GM23338 (cell line): ENCODE results near the gene CAMTA1. TPM values are rescaled to one million over a fixed set of nuclear protein-coding genes. Genes with fewer than 3 reads are reported as not detected.

Source experiments
- ATAC-seq: fragments of 200-7000 bp; cut with Tn5 transposase; 3 replicates; pipeline ENCODE4 v1.9.1; 2020
- DNase-seq: peaks from one replicate; pipeline ENCODE4 v3.0.0-alpha.2; 2015; ENCODE audit warnings: low spot score
- H2AFZ ChIP-seq: fragments of 200-600 bp; sonication (generic); 2 replicates; pipeline ENCODE4 v1.8.0; 2016; ENCODE audit warnings: antibody characterized with exemption, mild to moderate bottlenecking, moderate library complexity
- H3F3A ChIP-seq: fragments of 200-600 bp; sonication (generic); replicated peaks from 2 replicates; pipeline ENCODE4 v1.8.0; 2017; ENCODE audit warnings: antibody characterized with exemption, mixed run types, low read depth
- H3K27ac ChIP-seq: fragments of 200-600 bp; sonication (generic); 2 replicates; pipeline ENCODE4 v1.6.1; 2016; ENCODE audit warnings: low read depth
- H3K27me3 ChIP-seq: fragments of 200-600 bp; sonication (generic); 2 replicates; pipeline ENCODE4 v1.8.0; 2016; ENCODE audit warnings: mild to moderate bottlenecking, mixed run types, moderate library complexity; ENCODE audit not compliant: insufficient read depth
- H3K36me3 ChIP-seq: fragments of 200-600 bp; sonication (generic); 2 replicates; pipeline ENCODE4 v1.8.0; 2016; ENCODE audit warnings: mild to moderate bottlenecking; ENCODE audit not compliant: insufficient read depth
- H3K4me1 ChIP-seq: fragments of 200-600 bp; sonication (generic); 2 replicates; pipeline ENCODE4 v1.8.0; 2016; ENCODE audit warnings: mild to moderate bottlenecking, moderate library complexity; ENCODE audit not compliant: insufficient read depth
- H3K4me2 ChIP-seq: fragments of 200-600 bp; sonication (generic); 2 replicates; pipeline ENCODE4 v1.7.1; 2017; ENCODE audit warnings: mixed run types
- H3K4me3 ChIP-seq: fragments of 200-600 bp; sonication (generic); 2 replicates; pipeline ENCODE4 v1.6.1; 2016; ENCODE audit warnings: mixed run types
- H3K79me2 ChIP-seq: fragments of 200-600 bp; sonication (generic); replicated peaks from 2 replicates; pipeline ENCODE4 v1.8.0; 2017; ENCODE audit warnings: mild to moderate bottlenecking; ENCODE audit not compliant: insufficient read depth
- H3K9me2 ChIP-seq: fragments of 200-600 bp; sonication (generic); 2 replicates; pipeline ENCODE4 v1.8.0; 2017; ENCODE audit not compliant: insufficient read depth
- H4K20me1 ChIP-seq: fragments of 200-600 bp; sonication (generic); replicated peaks from 2 replicates; pipeline ENCODE4 v1.8.0; 2017; ENCODE audit warnings: mild to moderate bottlenecking; ENCODE audit not compliant: insufficient read depth
- H3K27ac Mint-ChIP-seq: 2 replicates; pipeline ENCODE4 v1.8.0; 2020; ENCODE audit warnings: inconsistent platforms, mild to moderate bottlenecking, moderate library complexity, mixed read lengths
- H3K27me3 Mint-ChIP-seq: 3 replicates; pipeline ENCODE4 v1.8.0; 2022; ENCODE audit warnings: low read depth, mild to moderate bottlenecking, moderate library complexity, mixed read lengths, inconsistent platforms; ENCODE audit not compliant: insufficient read depth, poor library complexity
- H3K36me3 Mint-ChIP-seq: 3 replicates; pipeline ENCODE4 v1.8.0; 2021; ENCODE audit warnings: low read depth, mild to moderate bottlenecking, inconsistent platforms, moderate library complexity, mixed read lengths
- H3K4me1 Mint-ChIP-seq: 3 replicates; pipeline ENCODE4 v1.8.0; 2020; ENCODE audit warnings: mild to moderate bottlenecking, inconsistent platforms, mixed read lengths
- H3K4me3 Mint-ChIP-seq: 3 replicates; pipeline ENCODE4 v1.8.0; 2021; ENCODE audit warnings: moderate library complexity, mild to moderate bottlenecking, inconsistent platforms, mixed read lengths
- H3K9me3 Mint-ChIP-seq: 3 replicates; pipeline ENCODE4 v1.8.0; 2020; ENCODE audit warnings: moderate library complexity, mild to moderate bottlenecking, inconsistent platforms, mixed read lengths
- CREB1 ChIP-seq: fragments of 250-450 bp; sonication (Bioruptor Pico); IDR thresholded peaks from 2 replicates; pipeline ENCODE4 v1.5.0; 2020; ENCODE audit warnings: low read depth, mild to moderate bottlenecking, moderate library complexity
- EZH2 ChIP-seq: fragments of 200-600 bp; sonication (generic); IDR thresholded peaks from one replicate; pipeline ENCODE4 v1.8.0; 2017; ENCODE audit warnings: antibody characterized with exemption, mild to moderate bottlenecking, low read depth; ENCODE audit not compliant: unreplicated experiment
- EZH2phosphoT487 ChIP-seq: fragments of 200-600 bp; sonication (generic); IDR thresholded peaks from one replicate; pipeline ENCODE4 v1.8.1; 2018; ENCODE audit warnings: antibody characterized with exemption; ENCODE audit not compliant: unreplicated experiment
- JUNB ChIP-seq: IDR thresholded peaks from one replicate; pipeline ENCODE4 v1.6.1; 2016; ENCODE audit warnings: antibody characterized with exemption; ENCODE audit not compliant: unreplicated experiment
- NANOG ChIP-seq: IDR thresholded peaks from 2 replicates; pipeline ENCODE4 v1.6.1; 2016; ENCODE audit warnings: antibody characterized with exemption, borderline replicate concordance
- POLR2AphosphoS5 ChIP-seq: IDR thresholded peaks from 2 replicates; pipeline ENCODE4 v1.6.1; 2016; ENCODE audit warnings: antibody characterized with exemption, low read depth
- STAT1 ChIP-seq: IDR thresholded peaks from one replicate; pipeline ENCODE4 v1.6.1; 2016; ENCODE audit warnings: antibody characterized with exemption; ENCODE audit not compliant: unreplicated experiment
- ZNF114 ChIP-seq: fragments of 250-450 bp; sonication (Bioruptor Pico); IDR thresholded peaks from 2 replicates; pipeline ENCODE4 v1.5.0; 2020; ENCODE audit warnings: mild to moderate bottlenecking, moderate library complexity
- ZNF331 ChIP-seq: fragments of 250-450 bp; sonication (Bioruptor Pico); IDR thresholded peaks from 2 replicates; pipeline ENCODE4 v1.5.0; 2020; ENCODE audit warnings: low read depth, mild to moderate bottlenecking, moderate library complexity
- polyA plus RNA-seq: library from polyadenylated mRNA; unstranded; fragments of >200 nt; fragmentation: Nextera tagmentation; extraction: Ambion mirVana; gene quantifications from 2 replicates; pipeline ENCODE4 v1.2.1, GENCODE V29; 2016
- total RNA-seq: library from RNA; depleted of rRNA; stranded (reverse); fragments of >200 nt; shearing (Covaris generic); gene quantifications from 2 replicates; pipeline ENCODE4 v1.2.3, GENCODE V29; 2014
- TF ChIP-seq, protein P1 (sequence below): IDR thresholded peaks from 2 replicates; pipeline ENCODE4 v1.6.1; 2016; ENCODE audit warnings: antibody characterized with exemption
- TF ChIP-seq, protein P2 (sequence below): fragments of 250-450 bp; sonication (Bioruptor Pico); IDR thresholded peaks from 2 replicates; pipeline ENCODE4 v1.5.0; 2020; ENCODE audit warnings: mild to moderate bottlenecking, moderate library complexity
- TF ChIP-seq, protein P3 (sequence below), 2 experiments: fragments of 200-600 bp in 1 of 2; sonication (generic) in 1 of 2; conservative IDR thresholded peaks; 2 replicates each; pipeline versions ENCODE4 v1.5.1 to v1.6.1; 2016 to 2017; ENCODE audit warnings: antibody characterized with exemption in 2 of 2, low read depth in 2 of 2, mild to moderate bottlenecking in 2 of 2, moderate library complexity in 1 of 2
- TF ChIP-seq, protein P4 (sequence below): IDR thresholded peaks from one replicate; pipeline ENCODE4 v1.6.1; 2018; ENCODE audit warnings: antibody characterized with exemption; ENCODE audit not compliant: unreplicated experiment

The CAMTA1 gene
- total and polyA plus RNA-seq, 2 experiments from 2014 or later = 115 to 519 TPM

DNA sequence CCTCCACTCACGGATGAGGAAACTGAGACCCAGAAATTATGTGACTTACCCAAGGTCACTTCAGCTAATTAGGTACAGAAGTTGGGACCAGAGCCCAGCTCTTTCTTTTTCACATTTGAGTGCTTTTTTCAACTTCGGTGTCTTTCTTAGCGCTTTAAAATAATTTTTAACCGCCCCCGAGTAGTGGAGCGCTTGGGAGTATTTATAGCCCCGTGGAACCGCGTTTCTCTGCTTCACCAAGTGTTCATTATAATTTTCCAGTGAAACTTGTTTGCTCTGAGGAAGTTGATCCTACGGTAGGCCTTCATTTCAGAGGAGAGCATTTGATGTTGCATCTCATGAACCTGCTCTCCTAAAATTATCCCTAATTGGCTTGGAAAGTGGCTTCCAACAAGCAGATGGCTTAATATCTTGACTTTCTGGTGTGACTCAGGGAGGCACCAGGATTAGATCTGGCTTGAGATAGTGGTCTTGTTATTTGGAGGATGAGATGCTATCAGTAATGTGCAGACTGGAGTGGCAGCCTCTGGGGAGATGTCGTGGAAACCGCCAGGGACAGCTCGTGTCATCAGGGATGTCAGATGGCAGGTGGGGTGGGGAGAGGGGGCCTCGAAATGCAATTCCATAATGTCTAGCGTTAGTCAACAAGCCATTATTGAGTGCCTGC, 321.3 kb downstream of the CAMTA1 start:
- Histone ChIP-seq H3K27ac (no peak overlapping the region), H3F3A (peaks cover 11% of the 10 kb centered on the region), H3K9me2 (no peaks in the 10 kb centered on the region; the same call in 1 of the 2 replicates), H3K4me1 (no peaks in the 10 kb centered on the region), H4K20me1 (no peaks in the 10 kb centered on the region), H3K79me2 (no peaks in the 10 kb centered on the region), H3K4me3 (no peak overlapping the region), H2AFZ (no peak overlapping the region), H3K4me2 (no peak overlapping the region), H3K36me3 (no peaks in the 10 kb centered on the region), H3K27me3 (no peaks in the 10 kb centered on the region)
- H3K4me3 Mint-ChIP-seq = no peak overlapping the region
- peaks cover 13% of the 10 kb centered on the region for H3K27me3 Mint-ChIP-seq
- ATAC-seq (no peak), DNase-seq (no peak)
- no peaks in the 10 kb centered on the region; the same call in 2 of the 3 replicates for H3K36me3 Mint-ChIP-seq
- H3K4me1 Mint-ChIP-seq = peaks cover 3% of the 10 kb centered on the region; the same call in 1 of the 3 replicates
- no peaks in the 10 kb centered on the region; the same call in none of the 3 replicates for H3K9me3 Mint-ChIP-seq
- TF ChIP-seq ZNF114 (no peak), EZH2phosphoT487 (no peak), CREB1 (CRISPR knock-in tag) (no peak), STAT1 (no peak), JUNB (no peak), NANOG (no peak), POLR2AphosphoS5 (no peak), EZH2 (no peak), ZNF331 (CRISPR knock-in tag) (no peak)
- TF ChIP-seq, protein P1, sequence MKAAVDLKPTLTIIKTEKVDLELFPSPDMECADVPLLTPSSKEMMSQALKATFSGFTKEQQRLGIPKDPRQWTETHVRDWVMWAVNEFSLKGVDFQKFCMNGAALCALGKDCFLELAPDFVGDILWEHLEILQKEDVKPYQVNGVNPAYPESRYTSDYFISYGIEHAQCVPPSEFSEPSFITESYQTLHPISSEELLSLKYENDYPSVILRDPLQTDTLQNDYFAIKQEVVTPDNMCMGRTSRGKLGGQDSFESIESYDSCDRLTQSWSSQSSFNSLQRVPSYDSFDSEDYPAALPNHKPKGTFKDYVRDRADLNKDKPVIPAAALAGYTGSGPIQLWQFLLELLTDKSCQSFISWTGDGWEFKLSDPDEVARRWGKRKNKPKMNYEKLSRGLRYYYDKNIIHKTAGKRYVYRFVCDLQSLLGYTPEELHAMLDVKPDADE = no peak
- TF ChIP-seq, protein P2, sequence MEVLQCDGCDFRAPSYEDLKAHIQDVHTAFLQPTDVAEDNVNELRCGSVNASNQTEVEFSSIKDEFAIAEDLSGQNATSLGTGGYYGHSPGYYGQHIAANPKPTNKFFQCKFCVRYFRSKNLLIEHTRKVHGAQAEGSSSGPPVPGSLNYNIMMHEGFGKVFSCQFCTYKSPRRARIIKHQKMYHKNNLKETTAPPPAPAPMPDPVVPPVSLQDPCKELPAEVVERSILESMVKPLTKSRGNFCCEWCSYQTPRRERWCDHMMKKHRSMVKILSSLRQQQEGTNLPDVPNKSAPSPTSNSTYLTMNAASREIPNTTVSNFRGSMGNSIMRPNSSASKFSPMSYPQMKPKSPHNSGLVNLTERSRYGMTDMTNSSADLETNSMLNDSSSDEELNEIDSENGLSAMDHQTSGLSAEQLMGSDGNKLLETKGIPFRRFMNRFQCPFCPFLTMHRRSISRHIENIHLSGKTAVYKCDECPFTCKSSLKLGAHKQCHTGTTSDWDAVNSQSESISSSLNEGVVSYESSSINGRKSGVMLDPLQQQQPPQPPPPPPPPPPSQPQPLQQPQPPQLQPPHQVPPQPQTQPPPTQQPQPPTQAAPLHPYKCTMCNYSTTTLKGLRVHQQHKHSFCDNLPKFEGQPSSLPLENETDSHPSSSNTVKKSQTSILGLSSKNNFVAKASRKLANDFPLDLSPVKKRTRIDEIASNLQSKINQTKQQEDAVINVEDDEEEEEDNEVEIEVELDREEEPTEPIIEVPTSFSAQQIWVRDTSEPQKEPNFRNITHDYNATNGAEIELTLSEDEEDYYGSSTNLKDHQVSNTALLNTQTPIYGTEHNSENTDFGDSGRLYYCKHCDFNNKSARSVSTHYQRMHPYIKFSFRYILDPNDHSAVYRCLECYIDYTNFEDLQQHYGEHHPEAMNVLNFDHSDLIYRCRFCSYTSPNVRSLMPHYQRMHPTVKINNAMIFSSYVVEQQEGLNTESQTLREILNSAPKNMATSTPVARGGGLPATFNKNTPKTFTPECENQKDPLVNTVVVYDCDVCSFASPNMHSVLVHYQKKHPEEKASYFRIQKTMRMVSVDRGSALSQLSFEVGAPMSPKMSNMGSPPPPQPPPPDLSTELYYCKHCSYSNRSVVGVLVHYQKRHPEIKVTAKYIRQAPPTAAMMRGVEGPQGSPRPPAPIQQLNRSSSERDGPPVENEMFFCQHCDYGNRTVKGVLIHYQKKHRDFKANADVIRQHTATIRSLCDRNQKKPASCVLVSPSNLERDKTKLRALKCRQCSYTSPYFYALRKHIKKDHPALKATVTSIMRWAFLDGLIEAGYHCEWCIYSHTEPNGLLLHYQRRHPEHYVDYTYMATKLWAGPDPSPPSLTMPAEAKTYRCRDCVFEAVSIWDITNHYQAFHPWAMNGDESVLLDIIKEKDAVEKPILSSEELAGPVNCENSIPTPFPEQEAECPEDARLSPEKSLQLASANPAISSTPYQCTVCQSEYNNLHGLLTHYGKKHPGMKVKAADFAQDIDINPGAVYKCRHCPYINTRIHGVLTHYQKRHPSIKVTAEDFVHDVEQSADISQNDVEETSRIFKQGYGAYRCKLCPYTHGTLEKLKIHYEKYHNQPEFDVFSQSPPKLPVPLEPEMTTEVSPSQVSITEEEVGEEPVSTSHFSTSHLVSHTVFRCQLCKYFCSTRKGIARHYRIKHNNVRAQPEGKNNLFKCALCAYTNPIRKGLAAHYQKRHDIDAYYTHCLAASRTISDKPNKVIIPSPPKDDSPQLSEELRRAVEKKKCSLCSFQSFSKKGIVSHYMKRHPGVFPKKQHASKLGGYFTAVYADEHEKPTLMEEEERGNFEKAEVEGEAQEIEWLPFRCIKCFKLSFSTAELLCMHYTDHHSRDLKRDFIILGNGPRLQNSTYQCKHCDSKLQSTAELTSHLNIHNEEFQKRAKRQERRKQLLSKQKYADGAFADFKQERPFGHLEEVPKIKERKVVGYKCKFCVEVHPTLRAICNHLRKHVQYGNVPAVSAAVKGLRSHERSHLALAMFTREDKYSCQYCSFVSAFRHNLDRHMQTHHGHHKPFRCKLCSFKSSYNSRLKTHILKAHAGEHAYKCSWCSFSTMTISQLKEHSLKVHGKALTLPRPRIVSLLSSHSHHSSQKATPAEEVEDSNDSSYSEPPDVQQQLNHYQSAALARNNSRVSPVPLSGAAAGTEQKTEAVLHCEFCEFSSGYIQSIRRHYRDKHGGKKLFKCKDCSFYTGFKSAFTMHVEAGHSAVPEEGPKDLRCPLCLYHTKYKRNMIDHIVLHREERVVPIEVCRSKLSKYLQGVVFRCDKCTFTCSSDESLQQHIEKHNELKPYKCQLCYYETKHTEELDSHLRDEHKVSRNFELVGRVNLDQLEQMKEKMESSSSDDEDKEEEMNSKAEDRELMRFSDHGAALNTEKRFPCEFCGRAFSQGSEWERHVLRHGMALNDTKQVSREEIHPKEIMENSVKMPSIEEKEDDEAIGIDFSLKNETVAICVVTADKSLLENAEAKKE (CRISPR knock-in tag) = no peak
- TF ChIP-seq, protein P3, sequence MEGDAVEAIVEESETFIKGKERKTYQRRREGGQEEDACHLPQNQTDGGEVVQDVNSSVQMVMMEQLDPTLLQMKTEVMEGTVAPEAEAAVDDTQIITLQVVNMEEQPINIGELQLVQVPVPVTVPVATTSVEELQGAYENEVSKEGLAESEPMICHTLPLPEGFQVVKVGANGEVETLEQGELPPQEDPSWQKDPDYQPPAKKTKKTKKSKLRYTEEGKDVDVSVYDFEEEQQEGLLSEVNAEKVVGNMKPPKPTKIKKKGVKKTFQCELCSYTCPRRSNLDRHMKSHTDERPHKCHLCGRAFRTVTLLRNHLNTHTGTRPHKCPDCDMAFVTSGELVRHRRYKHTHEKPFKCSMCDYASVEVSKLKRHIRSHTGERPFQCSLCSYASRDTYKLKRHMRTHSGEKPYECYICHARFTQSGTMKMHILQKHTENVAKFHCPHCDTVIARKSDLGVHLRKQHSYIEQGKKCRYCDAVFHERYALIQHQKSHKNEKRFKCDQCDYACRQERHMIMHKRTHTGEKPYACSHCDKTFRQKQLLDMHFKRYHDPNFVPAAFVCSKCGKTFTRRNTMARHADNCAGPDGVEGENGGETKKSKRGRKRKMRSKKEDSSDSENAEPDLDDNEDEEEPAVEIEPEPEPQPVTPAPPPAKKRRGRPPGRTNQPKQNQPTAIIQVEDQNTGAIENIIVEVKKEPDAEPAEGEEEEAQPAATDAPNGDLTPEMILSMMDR (conservative IDR thresholded peaks at IDR 0.05; ENCODE audit: low read depth in 2 of 2) = no peak
- TF ChIP-seq, protein P4, sequence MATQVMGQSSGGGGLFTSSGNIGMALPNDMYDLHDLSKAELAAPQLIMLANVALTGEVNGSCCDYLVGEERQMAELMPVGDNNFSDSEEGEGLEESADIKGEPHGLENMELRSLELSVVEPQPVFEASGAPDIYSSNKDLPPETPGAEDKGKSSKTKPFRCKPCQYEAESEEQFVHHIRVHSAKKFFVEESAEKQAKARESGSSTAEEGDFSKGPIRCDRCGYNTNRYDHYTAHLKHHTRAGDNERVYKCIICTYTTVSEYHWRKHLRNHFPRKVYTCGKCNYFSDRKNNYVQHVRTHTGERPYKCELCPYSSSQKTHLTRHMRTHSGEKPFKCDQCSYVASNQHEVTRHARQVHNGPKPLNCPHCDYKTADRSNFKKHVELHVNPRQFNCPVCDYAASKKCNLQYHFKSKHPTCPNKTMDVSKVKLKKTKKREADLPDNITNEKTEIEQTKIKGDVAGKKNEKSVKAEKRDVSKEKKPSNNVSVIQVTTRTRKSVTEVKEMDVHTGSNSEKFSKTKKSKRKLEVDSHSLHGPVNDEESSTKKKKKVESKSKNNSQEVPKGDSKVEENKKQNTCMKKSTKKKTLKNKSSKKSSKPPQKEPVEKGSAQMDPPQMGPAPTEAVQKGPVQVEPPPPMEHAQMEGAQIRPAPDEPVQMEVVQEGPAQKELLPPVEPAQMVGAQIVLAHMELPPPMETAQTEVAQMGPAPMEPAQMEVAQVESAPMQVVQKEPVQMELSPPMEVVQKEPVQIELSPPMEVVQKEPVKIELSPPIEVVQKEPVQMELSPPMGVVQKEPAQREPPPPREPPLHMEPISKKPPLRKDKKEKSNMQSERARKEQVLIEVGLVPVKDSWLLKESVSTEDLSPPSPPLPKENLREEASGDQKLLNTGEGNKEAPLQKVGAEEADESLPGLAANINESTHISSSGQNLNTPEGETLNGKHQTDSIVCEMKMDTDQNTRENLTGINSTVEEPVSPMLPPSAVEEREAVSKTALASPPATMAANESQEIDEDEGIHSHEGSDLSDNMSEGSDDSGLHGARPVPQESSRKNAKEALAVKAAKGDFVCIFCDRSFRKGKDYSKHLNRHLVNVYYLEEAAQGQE = no peak
- H3K27ac Mint-ChIP-seq = 0 out of 2 replicates have a peak overlapping the region, but pooled peaks have one; percentile 4
